HepG2 (cell line): ENCODE measurements around the gene CALM1. TPM values are rescaled to one million over a fixed set of nuclear protein-coding genes. Genes with fewer than 3 reads are reported as not detected.

ENCODE experiments used
- ATAC-seq: fragments of 200-7000 bp; cut with Tn5 transposase; 3 replicates; pipeline ENCODE4 v1.9.1; 2020; ENCODE audit warnings: mild to moderate bottlenecking, moderate library complexity
- BruUV-seq: library from RNA; stranded (reverse); fragments of 400-500 nt; replicated peaks from 2 replicates; lab custom pipeline; 2021; lab: Mats Ljungman, UMichigan
- CTCF ChIA-PET: fragments of 300-600 bp; formaldehyde crosslinking; extraction: SDS; loops from one replicate; lab custom pipeline; 2021; ENCODE audit warnings: low total read pairs, inconsistent platforms, low intra/inter-chr PET ratio; lab: Yijun Ruan, JAX
- POLR2A ChIA-PET: fragments of 350-600 bp; sonication (Branson Sonifier 250); formaldehyde crosslinking; loops from one replicate; lab custom pipeline; 2020; ENCODE audit warnings: antibody characterized with exemption, inconsistent platforms; lab: Yijun Ruan, JAX
- DNase-seq: peaks from one replicate; pipeline ENCODE4 v3.0.0-alpha.2; 2015; ENCODE audit warnings: low spot score
- FAIRE-seq: peaks from 3 replicates; lab custom pipeline; 2011; peaks lifted over from hg19 to GRCh38; lab: Jason Lieb, UNC
- H2AFZ ChIP-seq: one replicate; pipeline ENCODE4 v1.6.1; 2011; ENCODE audit warnings: low read length, inconsistent platforms
- H3K27ac ChIP-seq: fragments of 300-600 bp; 3 replicates; pipeline ENCODE4 v1.8.0; 2011; ENCODE audit warnings: mixed run types, mild to moderate bottlenecking, mixed read lengths, low read length, inconsistent platforms; ENCODE audit not compliant: insufficient read depth; ENCODE audit errors: extremely low read length
- H3K27me3 ChIP-seq, 2 experiments: fragments of 200-600 bp in 1 of 2; 2 replicates in 1 of 2; 3 replicates in 1 of 2; pipeline versions ENCODE4 v1.6.0 to v1.8.0; 2011; ENCODE audit warnings: low read length in 2 of 2, mild to moderate bottlenecking in 2 of 2, moderate library complexity in 2 of 2, inconsistent platforms in 1 of 2; ENCODE audit not compliant: insufficient read depth in 2 of 2, control insufficient read depth in 1 of 2
- H3K36me3 ChIP-seq, 2 experiments: fragments of 200-600 bp in 1 of 2; replicated peaks in 1 of 2; 2 replicates in 1 of 2; 3 replicates in 1 of 2; pipeline versions ENCODE4 v1.5.1 to v1.8.0; 2011; ENCODE audit warnings: low read length in 2 of 2, inconsistent platforms in 1 of 2; ENCODE audit not compliant: insufficient read depth in 2 of 2, control insufficient read depth in 1 of 2
- H3K4me1 ChIP-seq: 2 replicates; pipeline ENCODE4 v1.5.1; 2012; ENCODE audit warnings: low read length, inconsistent platforms; ENCODE audit not compliant: insufficient read depth
- H3K4me2 ChIP-seq: 2 replicates; pipeline ENCODE4 v1.6.0; 2011; ENCODE audit warnings: low read depth, low read length, inconsistent platforms
- H3K4me3 ChIP-seq, 3 experiments: fragments of 200-600 bp in 1 of 3; sonication (generic), shearing (Covaris generic) in 1 of 3; replicated peaks in 1 of 3; 2 replicates each; pipeline ENCODE4 v1.5.1; 2011 to 2016; ENCODE audit warnings: low read length in 3 of 3, inconsistent platforms in 2 of 3, low read depth in 2 of 3, mild to moderate bottlenecking in 2 of 3, control low read depth in 1 of 3, mixed read lengths in 1 of 3; ENCODE audit not compliant: insufficient read depth in 1 of 3
- H3K79me2 ChIP-seq: one replicate; pipeline ENCODE4 v1.6.1; 2011; ENCODE audit warnings: low read length, inconsistent platforms; ENCODE audit not compliant: insufficient read depth
- H3K9ac ChIP-seq: 2 replicates; pipeline ENCODE4 v1.6.0; 2011; ENCODE audit warnings: mild to moderate bottlenecking, low read depth, low read length, inconsistent platforms; ENCODE audit not compliant: insufficient read depth
- H3K9me3 ChIP-seq: 2 replicates; pipeline ENCODE4 v1.5.1; 2012; ENCODE audit warnings: mild to moderate bottlenecking, low read length
- H4K20me1 ChIP-seq: 2 replicates; pipeline ENCODE4 v1.6.0; 2011; ENCODE audit warnings: inconsistent platforms, mild to moderate bottlenecking, low read length, moderate library complexity; ENCODE audit not compliant: insufficient read depth
- CEBPG ChIP-seq: IDR thresholded peaks from 2 replicates; pipeline ENCODE4 v1.6.1; 2016
- FOXC1 ChIP-seq: sonication (generic); formaldehyde crosslinking; IDR thresholded peaks from 2 replicates; pipeline ENCODE4 v1.8.0; 2022; ENCODE audit warnings: mild to moderate bottlenecking, missing genetic modification reagents, borderline replicate concordance
- GATA4 ChIP-seq: sonication (generic); IDR thresholded peaks from 2 replicates; pipeline ENCODE4 v1.6.1; 2016; ENCODE audit warnings: antibody characterized with exemption, low read depth, borderline replicate concordance
- HOXD1 ChIP-seq: sonication (generic); formaldehyde crosslinking; IDR thresholded peaks from 2 replicates; pipeline ENCODE4 v1.5.0; 2020; ENCODE audit warnings: missing genetic modification reagents
- TBL1XR1 ChIP-seq: fragments of 150-350 bp; IDR thresholded peaks from 2 replicates; pipeline ENCODE4 v1.6.1; 2014; ENCODE audit warnings: borderline replicate concordance, low read length; ENCODE audit not compliant: partially characterized antibody
- ZNF235 ChIP-seq: sonication (generic); formaldehyde crosslinking; IDR thresholded peaks from 2 replicates; pipeline ENCODE4 v1.8.1; 2023; ENCODE audit warnings: mild to moderate bottlenecking, missing genetic modification reagents, borderline replicate concordance
- ZNF713 ChIP-seq: sonication (generic); formaldehyde crosslinking; IDR thresholded peaks from 2 replicates; pipeline ENCODE4 v1.4.0; 2020; ENCODE audit warnings: mild to moderate bottlenecking, missing genetic modification reagents
- ZNF737 ChIP-seq: sonication (generic); formaldehyde crosslinking; IDR thresholded peaks from 2 replicates; pipeline ENCODE4 v1.5.0; 2020; ENCODE audit warnings: missing genetic modification reagents, mild to moderate bottlenecking, borderline replicate concordance
- ZNF781 ChIP-seq: sonication (generic); formaldehyde crosslinking; IDR thresholded peaks from 2 replicates; pipeline ENCODE4 v1.5.1; 2020; ENCODE audit warnings: borderline replicate concordance, mild to moderate bottlenecking, missing genetic modification reagents; ENCODE audit errors: not compliant biosample characterization
- WGBS: methylation state at CpG from one replicate; pipeline ENCODE4 v1.1.6; 2017; ENCODE audit warnings: low lambda C conversion rate; 5-methylcytosine and 5-hydroxymethylcytosine counted together
- in situ Hi-C: cut with HindIII; loops from 2 replicates; pipeline ENCODE4 v1.10.0; 2017; ENCODE audit warnings: low pct_unique_long_range_greater_than_20kb; ENCODE audit not compliant: extremely low pct_ligation_motif_present
- intact Hi-C: fragments of 100-400 bp; cut with micrococcal nuclease; formaldehyde crosslinking; loops from one replicate; pipeline ENCODE4 v1.10.0; 2022; ENCODE audit not compliant: unreplicated experiment
- polyA plus RNA-seq, 8 experiments: library from polyadenylated mRNA; depleted of rRNA in 3 of 8; stranded (reverse) in 7 of 8; unstranded in 1 of 8; fragments of >200 nt; fragmentation: Illumina TruSeq in 4 of 8; extraction: Trizol in 4 of 8; gene quantifications; 2 replicates each; pipeline versions ENCODE4 v1.2.1 to v1.2.3, GENCODE V29; 2011 to 2016; ENCODE audit warnings: low read depth in 4 of 8, missing spikeins in 1 of 8, mixed read lengths in 1 of 8; ENCODE audit not compliant: insufficient read depth in 1 of 8
- total RNA-seq, 5 experiments: library from RNA; depleted of rRNA; stranded (reverse); fragments of >200 nt; fragmentation: Illumina TruSeq; extraction: Trizol; gene quantifications; 2 replicates each; pipeline ENCODE4 v1.2.3, GENCODE V29; 2016; ENCODE audit warnings: low read depth in 1 of 5
- TF ChIP-seq, protein P1 (sequence below): sonication (generic); formaldehyde crosslinking; IDR thresholded peaks from 2 replicates; pipeline ENCODE4 v1.5.0; 2020; ENCODE audit warnings: mild to moderate bottlenecking, missing genetic modification reagents
- TF ChIP-seq, protein P2 (sequence below): IDR thresholded peaks from 2 replicates; pipeline ENCODE4 v1.6.1; 2016; ENCODE audit warnings: mild to moderate bottlenecking
- TF ChIP-seq, protein P3 (sequence below): sonication (generic); formaldehyde crosslinking; IDR thresholded peaks from 2 replicates; pipeline ENCODE4 v1.4.0; 2020; ENCODE audit warnings: missing genetic modification reagents, low read depth, mild to moderate bottlenecking, borderline replicate concordance
- TF ChIP-seq, protein P4 (sequence below): sonication (generic); formaldehyde crosslinking; IDR thresholded peaks from 2 replicates; pipeline ENCODE4 v1.5.0; 2020; ENCODE audit warnings: mild to moderate bottlenecking, missing genetic modification reagents, borderline replicate concordance
- TF ChIP-seq, protein P5 (sequence below): sonication (generic); formaldehyde crosslinking; IDR thresholded peaks from 2 replicates; pipeline ENCODE4 v1.4.0; 2020; ENCODE audit warnings: missing genetic modification reagents, mild to moderate bottlenecking, borderline replicate concordance
- TF ChIP-seq, protein P6 (sequence below): sonication (generic); formaldehyde crosslinking; IDR thresholded peaks from 2 replicates; pipeline ENCODE4 v1.4.0; 2020; ENCODE audit warnings: missing genetic modification reagents

Gene CALM1
- total and polyA plus RNA-seq, 2 of the 13 experiments (the other 11 are each of a cell fraction or from before 2014, with no cell fraction given) = 110 to 238 TPM

DNA sequence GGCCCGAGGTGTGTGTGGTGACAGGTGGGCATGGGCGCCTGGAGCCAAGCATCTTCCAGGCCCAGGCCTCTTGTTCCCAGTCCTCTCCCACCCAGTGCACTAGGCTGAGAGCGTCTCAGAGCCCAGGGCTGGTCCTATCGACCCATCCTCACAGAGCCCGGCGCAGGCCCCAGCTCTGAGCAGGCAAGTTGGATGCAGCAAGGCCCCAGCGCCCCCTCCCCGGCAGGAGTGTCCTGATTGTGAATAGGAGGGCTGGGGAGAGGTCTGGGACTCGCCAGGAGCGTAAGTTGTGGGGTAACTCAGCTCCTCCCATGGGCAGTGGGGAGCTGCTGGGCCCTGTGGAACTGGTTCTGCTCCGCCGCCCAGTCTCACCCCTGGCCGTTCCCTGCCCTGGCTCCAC, 26.3 kb downstream of the CALM1 start:
- Histone ChIP-seq H3K4me1 (peaks cover 12% of the 10 kb centered on the region), H3K27me3 (peaks cover 4 to 20% of the 10 kb centered on the region in 2 experiments; a peak in 2 of 5 replicates), H2AFZ (no peak overlapping the region), H3K4me3 (no peak overlapping the region), H3K9ac (no peak overlapping the region), H3K9me3 (no peaks in the 10 kb centered on the region), H3K27ac (no peak overlapping the region), H3K36me3 (no peaks in the 10 kb centered on the region), H4K20me1 (no peaks in the 10 kb centered on the region), H3K4me2 (no peak overlapping the region), H3K79me2 (no peaks in the 10 kb centered on the region)
- ChIA-PET CTCF (no interaction called here), POLR2A (no interaction called here)
- FAIRE-seq (no peak), ATAC-seq (no peak; the same call in 2 of the 3 replicates), DNase-seq (no peak)
- 57% methylated on average over 6 of the region's 13 CpGs for WGBS
- intact Hi-C loops = no loop called here
- in situ Hi-C loops = no loop called here
- BruUV-seq = no TSS peak
- TF ChIP-seq, protein P1, sequence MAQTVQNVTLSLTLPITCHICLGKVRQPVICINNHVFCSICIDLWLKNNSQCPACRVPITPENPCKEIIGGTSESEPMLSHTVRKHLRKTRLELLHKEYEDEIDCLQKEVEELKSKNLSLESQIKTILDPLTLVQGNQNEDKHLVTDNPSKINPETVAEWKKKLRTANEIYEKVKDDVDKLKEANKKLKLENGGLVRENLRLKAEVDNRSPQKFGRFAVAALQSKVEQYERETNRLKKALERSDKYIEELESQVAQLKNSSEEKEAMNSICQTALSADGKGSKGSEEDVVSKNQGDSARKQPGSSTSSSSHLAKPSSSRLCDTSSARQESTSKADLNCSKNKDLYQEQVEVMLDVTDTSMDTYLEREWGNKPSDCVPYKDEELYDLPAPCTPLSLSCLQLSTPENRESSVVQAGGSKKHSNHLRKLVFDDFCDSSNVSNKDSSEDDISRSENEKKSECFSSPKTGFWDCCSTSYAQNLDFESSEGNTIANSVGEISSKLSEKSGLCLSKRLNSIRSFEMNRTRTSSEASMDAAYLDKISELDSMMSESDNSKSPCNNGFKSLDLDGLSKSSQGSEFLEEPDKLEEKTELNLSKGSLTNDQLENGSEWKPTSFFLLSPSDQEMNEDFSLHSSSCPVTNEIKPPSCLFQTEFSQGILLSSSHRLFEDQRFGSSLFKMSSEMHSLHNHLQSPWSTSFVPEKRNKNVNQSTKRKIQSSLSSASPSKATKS (CRISPR knock-in tag) = no peak
- TF ChIP-seq ZNF737 (CRISPR knock-in tag) = no peak
- TF ChIP-seq, protein P2, sequence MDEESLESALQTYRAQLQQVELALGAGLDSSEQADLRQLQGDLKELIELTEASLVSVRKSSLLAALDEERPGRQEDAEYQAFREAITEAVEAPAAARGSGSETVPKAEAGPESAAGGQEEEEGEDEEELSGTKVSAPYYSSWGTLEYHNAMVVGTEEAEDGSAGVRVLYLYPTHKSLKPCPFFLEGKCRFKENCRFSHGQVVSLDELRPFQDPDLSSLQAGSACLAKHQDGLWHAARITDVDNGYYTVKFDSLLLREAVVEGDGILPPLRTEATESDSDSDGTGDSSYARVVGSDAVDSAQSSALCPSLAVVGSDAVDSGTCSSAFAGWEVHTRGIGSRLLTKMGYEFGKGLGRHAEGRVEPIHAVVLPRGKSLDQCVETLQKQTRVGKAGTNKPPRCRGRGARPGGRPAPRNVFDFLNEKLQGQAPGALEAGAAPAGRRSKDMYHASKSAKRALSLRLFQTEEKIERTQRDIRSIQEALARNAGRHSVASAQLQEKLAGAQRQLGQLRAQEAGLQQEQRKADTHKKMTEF (CRISPR knock-in tag) = no peak
- no peak for TF ChIP-seq CEBPG
- TF ChIP-seq TBL1XR1 = no peak
- no peak for TF ChIP-seq HOXD1
- no peak for TF ChIP-seq ZNF713 (CRISPR knock-in tag)
- no peak for TF ChIP-seq ZNF781 (CRISPR knock-in tag)
- no peak for TF ChIP-seq GATA4
- no peak for TF ChIP-seq FOXC1 (CRISPR knock-in tag)
- TF ChIP-seq, protein P3, sequence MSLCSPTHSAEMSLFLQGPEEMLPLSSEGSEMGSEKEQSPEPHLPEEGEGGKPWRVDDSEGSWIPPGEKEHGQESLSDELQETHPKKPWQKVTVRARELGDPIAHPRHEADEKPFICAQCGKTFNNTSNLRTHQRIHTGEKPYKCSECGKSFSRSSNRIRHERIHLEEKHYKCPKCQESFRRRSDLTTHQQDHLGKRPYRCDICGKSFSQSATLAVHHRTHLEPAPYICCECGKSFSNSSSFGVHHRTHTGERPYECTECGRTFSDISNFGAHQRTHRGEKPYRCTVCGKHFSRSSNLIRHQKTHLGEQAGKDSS (CRISPR knock-in tag) = no peak
- TF ChIP-seq, protein P4, sequence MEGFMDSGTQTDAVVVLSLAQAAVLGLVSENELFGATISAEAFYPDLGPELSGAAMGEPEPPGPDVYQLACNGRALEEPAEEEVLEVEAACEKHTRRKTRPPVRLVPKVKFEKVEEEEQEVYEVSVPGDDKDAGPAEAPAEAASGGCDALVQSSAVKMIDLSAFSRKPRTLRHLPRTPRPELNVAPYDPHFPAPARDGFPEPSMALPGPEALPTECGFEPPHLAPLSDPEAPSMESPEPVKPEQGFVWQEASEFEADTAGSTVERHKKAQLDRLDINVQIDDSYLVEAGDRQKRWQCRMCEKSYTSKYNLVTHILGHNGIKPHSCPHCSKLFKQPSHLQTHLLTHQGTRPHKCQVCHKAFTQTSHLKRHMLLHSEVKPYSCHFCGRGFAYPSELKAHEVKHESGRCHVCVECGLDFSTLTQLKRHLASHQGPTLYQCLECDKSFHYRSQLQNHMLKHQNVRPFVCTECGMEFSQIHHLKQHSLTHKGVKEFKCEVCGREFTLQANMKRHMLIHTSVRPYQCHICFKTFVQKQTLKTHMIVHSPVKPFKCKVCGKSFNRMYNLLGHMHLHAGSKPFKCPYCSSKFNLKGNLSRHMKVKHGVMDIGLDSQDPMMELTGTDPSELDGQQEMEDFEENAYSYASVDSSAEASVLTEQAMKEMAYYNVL = no peak
- no peak for TF ChIP-seq ZNF235 (CRISPR knock-in tag)
- TF ChIP-seq, protein P5, sequence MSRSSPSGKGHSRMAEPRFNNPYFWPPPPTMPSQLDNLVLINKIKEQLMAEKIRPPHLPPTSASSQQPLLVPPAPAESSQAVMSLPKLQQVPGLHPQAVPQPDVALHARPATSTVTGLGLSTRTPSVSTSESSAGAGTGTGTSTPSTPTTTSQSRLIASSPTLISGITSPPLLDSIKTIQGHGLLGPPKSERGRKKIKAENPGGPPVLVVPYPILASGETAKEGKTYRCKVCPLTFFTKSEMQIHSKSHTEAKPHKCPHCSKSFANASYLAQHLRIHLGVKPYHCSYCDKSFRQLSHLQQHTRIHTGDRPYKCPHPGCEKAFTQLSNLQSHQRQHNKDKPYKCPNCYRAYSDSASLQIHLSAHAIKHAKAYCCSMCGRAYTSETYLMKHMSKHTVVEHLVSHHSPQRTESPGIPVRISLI = no peak
- TF ChIP-seq, protein P6, sequence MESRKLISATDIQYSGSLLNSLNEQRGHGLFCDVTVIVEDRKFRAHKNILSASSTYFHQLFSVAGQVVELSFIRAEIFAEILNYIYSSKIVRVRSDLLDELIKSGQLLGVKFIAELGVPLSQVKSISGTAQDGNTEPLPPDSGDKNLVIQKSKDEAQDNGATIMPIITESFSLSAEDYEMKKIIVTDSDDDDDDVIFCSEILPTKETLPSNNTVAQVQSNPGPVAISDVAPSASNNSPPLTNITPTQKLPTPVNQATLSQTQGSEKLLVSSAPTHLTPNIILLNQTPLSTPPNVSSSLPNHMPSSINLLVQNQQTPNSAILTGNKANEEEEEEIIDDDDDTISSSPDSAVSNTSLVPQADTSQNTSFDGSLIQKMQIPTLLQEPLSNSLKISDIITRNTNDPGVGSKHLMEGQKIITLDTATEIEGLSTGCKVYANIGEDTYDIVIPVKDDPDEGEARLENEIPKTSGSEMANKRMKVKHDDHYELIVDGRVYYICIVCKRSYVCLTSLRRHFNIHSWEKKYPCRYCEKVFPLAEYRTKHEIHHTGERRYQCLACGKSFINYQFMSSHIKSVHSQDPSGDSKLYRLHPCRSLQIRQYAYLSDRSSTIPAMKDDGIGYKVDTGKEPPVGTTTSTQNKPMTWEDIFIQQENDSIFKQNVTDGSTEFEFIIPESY = no peak
